Activated naive CD4-positive, alpha-beta T cell treated with anti-CD3 and anti-CD28 coated beads, Interleukin-2, amount 10 ng/mL, durations not matched to agents 7 days and 5 days (primary cell): ENCODE measurements around the gene STX1B.

Source experiments
- CTCF ChIA-PET: fragments of 350-600 bp; sonication (Branson Sonifier 250); formaldehyde crosslinking; loops from one replicate; lab custom pipeline; 2021; ENCODE audit warnings: antibody characterized with exemption; lab: Charles Lee
- DNase-seq: peaks from one replicate; pipeline ENCODE4 v3.0.0-alpha.2; 2020
- H3K27ac Mint-ChIP-seq: one replicate; pipeline ENCODE4 v1.8.0; 2021; ENCODE audit warnings: mild to moderate bottlenecking, moderate library complexity, mixed read lengths
- H3K27me3 Mint-ChIP-seq: one replicate; pipeline ENCODE4 v1.8.0; 2021; ENCODE audit warnings: mild to moderate bottlenecking, mixed read lengths
- H3K36me3 Mint-ChIP-seq: one replicate; pipeline ENCODE4 v1.8.0; 2021; ENCODE audit warnings: mixed read lengths
- H3K4me1 Mint-ChIP-seq: one replicate; pipeline ENCODE4 v1.8.0; 2021; ENCODE audit warnings: mixed read lengths
- H3K4me3 Mint-ChIP-seq: one replicate; pipeline ENCODE4 v1.8.0; 2021; ENCODE audit warnings: mild to moderate bottlenecking, moderate library complexity, mixed read lengths
- H3K9me3 Mint-ChIP-seq: one replicate; pipeline ENCODE4 v1.8.0; 2021; ENCODE audit warnings: mixed read lengths

The STX1B gene

GRCh38 chr16:31006589-31006988 lies 3.8 kb downstream of the STX1B start:
- DNase-seq = no peak
- peaks cover 12% of the 10 kb centered on the region for H3K4me1 Mint-ChIP-seq
- H3K27me3 Mint-ChIP-seq = peaks cover 76% of the 10 kb centered on the region
- H3K9me3 Mint-ChIP-seq = no peaks in the 10 kb centered on the region
- no peak overlapping the region for H3K4me3 Mint-ChIP-seq
- no peak overlapping the region for H3K27ac Mint-ChIP-seq
- CTCF ChIA-PET = no interaction called here
- H3K36me3 Mint-ChIP-seq = no peaks in the 10 kb centered on the region

- CTCF ChIA-PET = no interaction called here
- Mint-ChIP-seq H3K27ac (no peak overlapping the region), H3K9me3 (no peaks in the 10 kb centered on the region), H3K4me3 (no peak overlapping the region), H3K4me1 (peaks cover 8% of the 10 kb centered on the region), H3K27me3 (peaks cover 72% of the 10 kb centered on the region), H3K36me3 (no peaks in the 10 kb centered on the region)
- DNase-seq = no peak
Observed at GRCh38 chr16:31006086-31006385, 4.4 kb downstream of the STX1B start.

GRCh38 chr16:31005350-31006085 lies 4.9 kb downstream of the STX1B start:
- peaks cover 4% of the 10 kb centered on the region for H3K4me1 Mint-ChIP-seq
- CTCF ChIA-PET = no interaction called here
- no peaks in the 10 kb centered on the region for H3K9me3 Mint-ChIP-seq
- no peak overlapping the region for H3K4me3 Mint-ChIP-seq
- no peak for DNase-seq
- no peaks in the 10 kb centered on the region for H3K36me3 Mint-ChIP-seq
- H3K27ac Mint-ChIP-seq = no peak overlapping the region
- peaks cover 70% of the 10 kb centered on the region for H3K27me3 Mint-ChIP-seq

- Mint-ChIP-seq H3K27me3 (peaks cover 68% of the 10 kb centered on the region), H3K9me3 (no peaks in the 10 kb centered on the region), H3K36me3 (no peaks in the 10 kb centered on the region), H3K4me3 (no peak overlapping the region), H3K4me1 (no peaks in the 10 kb centered on the region), H3K27ac (no peak overlapping the region)
- CTCF ChIA-PET = no interaction called here
- DNase-seq = no peak
Observed at GRCh38 chr16:31004658-31005057, 5.8 kb downstream of the STX1B start.

DNA sequence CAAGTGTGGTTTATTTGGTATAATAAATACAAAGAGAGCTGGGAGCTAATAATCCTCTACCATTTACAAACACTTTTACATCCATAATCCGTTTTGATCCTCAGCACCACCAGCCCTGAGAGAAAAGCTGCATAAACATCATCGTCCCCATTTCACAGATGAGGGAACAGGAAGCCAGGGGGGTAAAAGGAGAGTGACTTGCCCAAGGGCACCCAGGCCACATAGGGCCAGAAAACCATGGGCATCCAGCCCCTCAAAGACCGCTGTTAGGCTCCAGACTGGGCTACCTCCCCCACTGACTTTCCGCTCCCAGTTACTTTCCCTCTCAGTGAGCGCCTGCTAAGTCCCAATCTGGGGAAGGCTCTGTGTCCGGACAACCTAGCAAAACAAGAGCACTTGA lies 6.7 kb downstream of the STX1B start:
- H3K4me1 Mint-ChIP-seq = no peaks in the 10 kb centered on the region
- H3K4me3 Mint-ChIP-seq = no peak overlapping the region
- H3K27ac Mint-ChIP-seq = no peak overlapping the region
- peaks cover 68% of the 10 kb centered on the region for H3K27me3 Mint-ChIP-seq
- CTCF ChIA-PET = no interaction called here
- no peak for DNase-seq
- H3K36me3 Mint-ChIP-seq = no peaks in the 10 kb centered on the region
- no peaks in the 10 kb centered on the region for H3K9me3 Mint-ChIP-seq

DNA sequence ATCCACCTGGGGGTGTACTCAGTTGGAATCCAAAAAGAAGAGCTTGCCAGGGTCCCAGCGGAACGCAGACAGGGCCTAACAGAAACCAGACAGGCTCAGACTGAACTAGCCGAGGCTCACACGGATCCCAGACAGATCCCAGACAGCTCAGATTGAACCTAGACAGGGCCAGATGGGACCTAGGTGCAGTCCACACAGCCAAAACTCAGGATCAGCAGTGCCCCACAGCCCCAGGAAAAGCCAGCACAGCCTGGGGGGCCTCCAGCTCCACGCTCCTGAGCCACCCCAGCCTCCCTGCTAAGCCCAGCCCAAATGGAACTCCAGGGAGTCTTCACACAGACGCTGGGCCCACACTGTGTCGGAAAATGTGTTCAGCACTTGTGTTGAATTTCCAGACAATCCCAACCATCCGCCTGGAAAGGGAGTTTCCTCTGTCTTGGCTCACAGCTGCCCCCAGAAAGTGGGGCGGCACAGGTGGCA lies 7.5 kb downstream of the STX1B start:
- H3K4me3 Mint-ChIP-seq = no peak overlapping the region
- CTCF ChIA-PET = interaction anchor here (0.9 to 1.2 kb wide), 4 partner anchors 17 to 866 kb away, joined by 3 to 4 read pairs (median 3); partner anchors contain the start of gene HSD3B7
- no peak for DNase-seq
- no peaks in the 10 kb centered on the region for H3K36me3 Mint-ChIP-seq
- H3K27ac Mint-ChIP-seq = no peak overlapping the region
- no peaks in the 10 kb centered on the region for H3K4me1 Mint-ChIP-seq
- no peaks in the 10 kb centered on the region for H3K9me3 Mint-ChIP-seq
- H3K27me3 Mint-ChIP-seq = peaks cover 69% of the 10 kb centered on the region

DNA sequence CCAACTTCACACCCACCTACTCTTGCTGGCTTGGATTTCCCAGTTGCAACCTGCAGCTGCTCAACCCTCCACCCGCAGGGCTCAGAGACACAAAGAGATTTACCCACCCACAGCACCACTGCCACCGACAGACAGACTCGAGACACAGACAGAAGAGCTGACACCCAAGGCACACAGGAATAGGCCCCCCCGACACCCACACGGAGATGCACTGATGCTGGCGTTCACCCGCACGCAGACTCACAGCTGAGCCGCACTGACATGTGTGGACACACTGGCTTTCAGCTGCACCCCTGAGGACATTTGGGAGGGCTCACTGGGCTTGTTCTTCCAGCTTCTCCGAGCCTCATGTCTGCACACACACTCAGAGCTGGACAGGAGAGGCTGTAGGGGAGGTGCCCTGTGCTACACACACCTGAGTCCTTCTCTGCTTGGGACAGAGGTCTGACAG lies 8.2 kb downstream of the STX1B start:
- CTCF ChIA-PET = interaction anchor here (0.9 to 1.2 kb wide), 4 partner anchors 17 to 866 kb away, joined by 3 to 4 read pairs (median 3); partner anchors contain the start of gene HSD3B7
- Mint-ChIP-seq H3K27ac (no peak overlapping the region), H3K9me3 (no peaks in the 10 kb centered on the region), H3K4me3 (no peak overlapping the region), H3K4me1 (peaks cover 3% of the 10 kb centered on the region), H3K27me3 (peaks cover 69% of the 10 kb centered on the region), H3K36me3 (no peaks in the 10 kb centered on the region)
- DNase-seq = no peak

- no peaks in the 10 kb centered on the region for H3K36me3 Mint-ChIP-seq
- CTCF ChIA-PET = interaction anchor here (1.0 to 1.2 kb wide), 2 partner anchors 48 to 867 kb away, joined by 3 read pairs; no protein-coding TSS in a partner anchor
- no peak overlapping the region for H3K27ac Mint-ChIP-seq
- no peak for DNase-seq
- no peak overlapping the region for H3K4me3 Mint-ChIP-seq
- H3K9me3 Mint-ChIP-seq = no peaks in the 10 kb centered on the region
- peaks cover 7% of the 10 kb centered on the region for H3K4me1 Mint-ChIP-seq
- H3K27me3 Mint-ChIP-seq = peaks cover 69% of the 10 kb centered on the region
Observed at GRCh38 chr16:31001507-31002249, 8.8 kb downstream of the STX1B start.

GRCh38 chr16:31000671-31001382 lies 9.6 kb downstream of the STX1B start:
- Mint-ChIP-seq H3K27ac (no peak overlapping the region), H3K36me3 (no peaks in the 10 kb centered on the region), H3K27me3 (peaks cover 67% of the 10 kb centered on the region), H3K4me3 (no peak overlapping the region), H3K4me1 (peaks cover 12% of the 10 kb centered on the region), H3K9me3 (no peaks in the 10 kb centered on the region)
- DNase-seq = no peak
- CTCF ChIA-PET = no interaction called here

- Mint-ChIP-seq H3K9me3 (no peaks in the 10 kb centered on the region), H3K36me3 (no peaks in the 10 kb centered on the region), H3K4me1 (peaks cover 15% of the 10 kb centered on the region), H3K27ac (no peak overlapping the region), H3K4me3 (no peak overlapping the region), H3K27me3 (peaks cover 52% of the 10 kb centered on the region)
- no peak for DNase-seq
- CTCF ChIA-PET = interaction anchor here (0.9 to 2.2 kb wide), 3 partner anchors 15 to 104 kb away, joined by 3 to 9 read pairs (median 6); partner anchors contain the start of gene HSD3B7
Observed at GRCh38 chr16:30998852-30999761, 11.3 kb downstream of the STX1B start.

- H3K4me3 Mint-ChIP-seq = peak overlapping the region; percentile 40
- H3K27ac Mint-ChIP-seq = no peak overlapping the region
- DNase-seq = no peak
Observed at GRCh38 chr16:30997725-30998711, 12.4 kb downstream of the STX1B start.

GRCh38 chr16:30996985-30997724 lies 13.3 kb downstream of the STX1B start:
- Mint-ChIP-seq H3K4me1 (peaks cover 17% of the 10 kb centered on the region), H3K27me3 (peaks cover 48% of the 10 kb centered on the region), H3K36me3 (no peaks in the 10 kb centered on the region), H3K4me3 (peak overlapping the region; percentile 74), H3K27ac (peak overlapping the region; percentile 20), H3K9me3 (no peaks in the 10 kb centered on the region)
- CTCF ChIA-PET = interaction anchor here (1.0 to 1.1 kb wide), 2 partner anchors 12 to 78 kb away, joined by 3 read pairs; partner anchors contain the start of gene HSD3B7
- DNase-seq = peak; percentile 88

More at GRCh38 chr16:30997725-30998711, 12.4 kb downstream of the STX1B start:
- Mint-ChIP-seq H3K9me3 (no peaks in the 10 kb centered on the region), H3K36me3 (no peaks in the 10 kb centered on the region), H3K4me1 (peaks cover 15% of the 10 kb centered on the region), H3K27me3 (peaks cover 48% of the 10 kb centered on the region)
- CTCF ChIA-PET = interaction anchor here (0.9 to 2.2 kb wide), 4 partner anchors 14 to 105 kb away, joined by 3 to 9 read pairs (median 4); partner anchors contain the start of gene HSD3B7
